ENCODE measurements around the gene PPP2R5D.

PPP2R5D gene

DNA sequence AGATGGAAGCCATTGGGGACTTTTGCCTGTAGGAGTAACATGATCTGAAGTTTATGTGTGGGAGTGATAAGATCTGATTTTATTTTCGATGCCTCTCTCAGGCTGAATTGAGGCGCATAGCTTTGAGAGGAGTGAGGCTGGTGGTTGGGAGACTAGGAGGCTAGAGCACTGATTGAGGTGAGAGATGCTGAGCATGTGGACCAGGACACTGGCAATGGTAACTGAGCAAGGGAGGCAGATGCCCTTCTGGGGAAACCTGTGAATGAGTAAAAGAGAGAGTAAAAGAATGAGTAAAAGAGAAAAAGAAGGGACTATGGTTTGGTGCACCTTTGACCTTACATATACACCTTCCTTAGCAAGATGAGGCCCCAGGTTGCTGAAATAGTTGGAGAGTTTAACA, 40.1 kb downstream of the PPP2R5D start:
- peaks cover 75% of the 10 kb centered on the region for H3K36me3 ChIP-seq (ENCODE audit: insufficient read depth, low read length)
- H3K27ac ChIP-seq (ENCODE audit: low read length) = no peak overlapping the region
- peaks cover 38% of the 10 kb centered on the region for H3K4me1 ChIP-seq (ENCODE audit: insufficient read depth, low read length)
- ATAC-seq (ENCODE audit: insufficient read depth, low read depth) = no peak
- peak overlapping the region; percentile 0; the same call in 1 of the 2 replicates for H3K4me2 ChIP-seq (ENCODE audit: insufficient read depth, low read length)
- no peak for DNase-seq
- TF ChIP-seq EZH2 (IDR thresholded peaks at IDR 0.05; ENCODE audit: borderline replicate concordance, low read depth, low read length, severe bottlenecking) = no peak
- TF ChIP-seq, protein P1, sequence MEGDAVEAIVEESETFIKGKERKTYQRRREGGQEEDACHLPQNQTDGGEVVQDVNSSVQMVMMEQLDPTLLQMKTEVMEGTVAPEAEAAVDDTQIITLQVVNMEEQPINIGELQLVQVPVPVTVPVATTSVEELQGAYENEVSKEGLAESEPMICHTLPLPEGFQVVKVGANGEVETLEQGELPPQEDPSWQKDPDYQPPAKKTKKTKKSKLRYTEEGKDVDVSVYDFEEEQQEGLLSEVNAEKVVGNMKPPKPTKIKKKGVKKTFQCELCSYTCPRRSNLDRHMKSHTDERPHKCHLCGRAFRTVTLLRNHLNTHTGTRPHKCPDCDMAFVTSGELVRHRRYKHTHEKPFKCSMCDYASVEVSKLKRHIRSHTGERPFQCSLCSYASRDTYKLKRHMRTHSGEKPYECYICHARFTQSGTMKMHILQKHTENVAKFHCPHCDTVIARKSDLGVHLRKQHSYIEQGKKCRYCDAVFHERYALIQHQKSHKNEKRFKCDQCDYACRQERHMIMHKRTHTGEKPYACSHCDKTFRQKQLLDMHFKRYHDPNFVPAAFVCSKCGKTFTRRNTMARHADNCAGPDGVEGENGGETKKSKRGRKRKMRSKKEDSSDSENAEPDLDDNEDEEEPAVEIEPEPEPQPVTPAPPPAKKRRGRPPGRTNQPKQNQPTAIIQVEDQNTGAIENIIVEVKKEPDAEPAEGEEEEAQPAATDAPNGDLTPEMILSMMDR (IDR thresholded peaks at IDR 0.05; ENCODE audit: borderline replicate concordance, extremely low read depth, low read length, poor library complexity, severe bottlenecking) = no peak
- H4K20me1 ChIP-seq (ENCODE audit: insufficient read depth, low read length) = peaks cover 18% of the 10 kb centered on the region
- peaks cover 44% of the 10 kb centered on the region for H3K79me2 ChIP-seq (ENCODE audit: insufficient read depth, low read length)
- H3K9me3 ChIP-seq (ENCODE audit: insufficient read depth, low read length, severe bottlenecking) = no peaks in the 10 kb centered on the region
- no peak overlapping the region for H3K9ac ChIP-seq (ENCODE audit: low read depth, low read length)
- no peak overlapping the region for H3K4me3 ChIP-seq (ENCODE audit: low read depth in 1 of 2, low read length in 2 of 2)
- no peaks in the 10 kb centered on the region for H3K27me3 ChIP-seq (ENCODE audit: insufficient read depth, low read length, poor library complexity)
- no peak overlapping the region for H2AFZ ChIP-seq (ENCODE audit: low read depth, low read length)

- ATAC-seq (ENCODE audit: insufficient read depth, low read depth) (no peak), DNase-seq (no peak)
- H4K20me1 ChIP-seq (ENCODE audit: insufficient read depth, low read length) = peaks cover 18% of the 10 kb centered on the region
- peaks cover 38% of the 10 kb centered on the region for H3K79me2 ChIP-seq (ENCODE audit: insufficient read depth, low read length)
- H3K9me3 ChIP-seq (ENCODE audit: insufficient read depth, low read length, severe bottlenecking) = no peaks in the 10 kb centered on the region
- H3K27ac ChIP-seq (ENCODE audit: low read length) = no peak overlapping the region
- H3K27me3 ChIP-seq (ENCODE audit: insufficient read depth, low read length, poor library complexity) = no peaks in the 10 kb centered on the region
- TF ChIP-seq, protein P1 (IDR thresholded peaks at IDR 0.05; ENCODE audit: borderline replicate concordance, extremely low read depth, low read length, poor library complexity, severe bottlenecking) = no peak
- TF ChIP-seq EZH2 (IDR thresholded peaks at IDR 0.05; ENCODE audit: borderline replicate concordance, low read depth, low read length, severe bottlenecking) = no peak
- H2AFZ ChIP-seq (ENCODE audit: low read depth, low read length) = no peak overlapping the region
- peaks cover 22% of the 10 kb centered on the region for H3K4me1 ChIP-seq (ENCODE audit: insufficient read depth, low read length)
- no peak overlapping the region for H3K9ac ChIP-seq (ENCODE audit: low read depth, low read length)
- H3K36me3 ChIP-seq (ENCODE audit: insufficient read depth, low read length) = peaks cover 69% of the 10 kb centered on the region
- no peak overlapping the region for H3K4me2 ChIP-seq (ENCODE audit: insufficient read depth, low read length)
- no peak overlapping the region for H3K4me3 ChIP-seq (ENCODE audit: low read depth in 1 of 2, low read length in 2 of 2)
These were observed 42.0 kb downstream of the PPP2R5D start for GRCh38 chr6:43026365-43026764.

DNA sequence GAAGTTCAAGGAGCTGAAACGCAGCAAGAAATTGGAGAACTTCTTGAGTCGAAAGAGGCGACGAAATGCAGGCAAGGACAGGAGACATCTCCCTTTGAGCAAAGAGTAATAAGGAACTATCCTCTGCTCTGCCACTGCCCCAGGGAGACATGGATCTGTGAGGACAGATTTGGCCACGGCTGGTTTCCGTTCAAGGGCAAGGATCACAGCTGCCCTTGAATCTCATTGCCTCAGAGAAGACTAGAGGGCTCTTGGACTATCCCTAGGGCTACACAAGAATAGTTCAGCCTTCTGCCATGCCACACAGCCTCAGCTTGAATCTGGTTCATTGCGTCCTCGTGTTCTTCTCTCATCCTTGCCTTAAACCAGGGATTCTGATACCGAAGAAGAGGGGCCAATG, 44.8 kb downstream of the PPP2R5D start:
- DNase-seq (no peak), ATAC-seq (ENCODE audit: insufficient read depth, low read depth) (no peak)
- H3K36me3 ChIP-seq (ENCODE audit: insufficient read depth, low read length) = peaks cover 78% of the 10 kb centered on the region
- H2AFZ ChIP-seq (ENCODE audit: low read depth, low read length) = no peak overlapping the region
- H3K79me2 ChIP-seq (ENCODE audit: insufficient read depth, low read length) = peaks cover 12% of the 10 kb centered on the region
- peaks cover 4% of the 10 kb centered on the region; the same call in 1 of the 2 replicates for H3K4me1 ChIP-seq (ENCODE audit: insufficient read depth, low read length)
- no peak overlapping the region for H3K4me2 ChIP-seq (ENCODE audit: insufficient read depth, low read length)
- H3K9ac ChIP-seq (ENCODE audit: low read depth, low read length) = no peak overlapping the region
- H3K27ac ChIP-seq (ENCODE audit: low read length) = no peak overlapping the region
- no peaks in the 10 kb centered on the region for H3K9me3 ChIP-seq (ENCODE audit: insufficient read depth, low read length, severe bottlenecking)
- no peaks in the 10 kb centered on the region for H3K27me3 ChIP-seq (ENCODE audit: insufficient read depth, low read length, poor library complexity)
- TF ChIP-seq, protein P1 (IDR thresholded peaks at IDR 0.05; ENCODE audit: borderline replicate concordance, extremely low read depth, low read length, poor library complexity, severe bottlenecking) = no peak
- no peak for TF ChIP-seq EZH2 (IDR thresholded peaks at IDR 0.05; ENCODE audit: borderline replicate concordance, low read depth, low read length, severe bottlenecking)
- no peak overlapping the region for H3K4me3 ChIP-seq (ENCODE audit: low read depth in 1 of 2, low read length in 2 of 2)
- H4K20me1 ChIP-seq (ENCODE audit: insufficient read depth, low read length) = peaks cover 9% of the 10 kb centered on the region

- peaks cover 3% of the 10 kb centered on the region; the same call in 1 of the 2 replicates for H4K20me1 ChIP-seq (ENCODE audit: insufficient read depth, low read length)
- no peak overlapping the region for H3K27ac ChIP-seq (ENCODE audit: low read length)
- peaks cover 71% of the 10 kb centered on the region for H3K36me3 ChIP-seq (ENCODE audit: insufficient read depth, low read length)
- no peak overlapping the region for H2AFZ ChIP-seq (ENCODE audit: low read depth, low read length)
- TF ChIP-seq EZH2 (IDR thresholded peaks at IDR 0.05; ENCODE audit: borderline replicate concordance, low read depth, low read length, severe bottlenecking) = no peak
- TF ChIP-seq, protein P1 (IDR thresholded peaks at IDR 0.05; ENCODE audit: borderline replicate concordance, extremely low read depth, low read length, poor library complexity, severe bottlenecking) = no peak
- H3K9ac ChIP-seq (ENCODE audit: low read depth, low read length) = no peak overlapping the region
- no peaks in the 10 kb centered on the region for H3K27me3 ChIP-seq (ENCODE audit: insufficient read depth, low read length, poor library complexity)
- H3K4me1 ChIP-seq (ENCODE audit: insufficient read depth, low read length) = no peaks in the 10 kb centered on the region
- H3K9me3 ChIP-seq (ENCODE audit: insufficient read depth, low read length, severe bottlenecking) = no peaks in the 10 kb centered on the region
- H3K4me2 ChIP-seq (ENCODE audit: insufficient read depth, low read length) = no peak overlapping the region
- no peak for ATAC-seq (ENCODE audit: insufficient read depth, low read depth)
- peaks cover under 1% of the 10 kb centered on the region; the same call in 1 of the 2 replicates for H3K79me2 ChIP-seq (ENCODE audit: insufficient read depth, low read length)
- no peak overlapping the region for H3K4me3 ChIP-seq (ENCODE audit: low read depth in 1 of 2, low read length in 2 of 2)
- no peak for DNase-seq
These were observed 48.0 kb downstream of the PPP2R5D start for GRCh38 chr6:43032326-43032725.

Data from DND-41 (cell line).